Common myeloid progenitor, CD34-positive (primary cell): ENCODE measurements around the gene MYRFL.

Experiments
- CTCF ChIA-PET: fragments of 350-600 bp; sonication (Branson Sonifier 250); formaldehyde crosslinking; loops from one replicate; lab custom pipeline; 2021; ENCODE audit warnings: antibody characterized with exemption; lab: Charles Lee
- POLR2A ChIA-PET: fragments of 350-600 bp; sonication (Branson Sonifier 250); formaldehyde crosslinking; loops from one replicate; lab custom pipeline; 2021; ENCODE audit warnings: antibody characterized with exemption; lab: Charles Lee
- DNase-seq, 3 donors: peaks; one replicate each; pipeline versions ENCODE4 v3.0.0 to v3.0.0-alpha.2; 2013
- H3K27ac ChIP-seq, 2 experiments: 1 replicate in 1 of 2; 2 replicates in 1 of 2; pipeline ENCODE4 v1.7.0; 2013; ENCODE audit warnings: inconsistent platforms in 2 of 2, low read length in 2 of 2, mild to moderate bottlenecking in 2 of 2, low read depth in 1 of 2, moderate library complexity in 1 of 2; ENCODE audit not compliant: severe bottlenecking in 2 of 2, insufficient read depth in 1 of 2, poor library complexity in 1 of 2
- H3K27me3 ChIP-seq, 5 experiments: replicated peaks in 2 of 5; 1 replicate in 3 of 5; 2 replicates in 2 of 5; pipeline versions ENCODE4 v1.6.1 to v1.7.0; 2013; ENCODE audit warnings: low read length in 4 of 5, mild to moderate bottlenecking in 2 of 5, moderate library complexity in 2 of 5, inconsistent platforms in 1 of 5; ENCODE audit not compliant: insufficient read depth in 5 of 5, control insufficient read depth in 4 of 5
- H3K36me3 ChIP-seq, 4 experiments: 1 replicate in 2 of 4; 2 replicates in 2 of 4; pipeline versions ENCODE4 v1.6.1 to v1.7.0; 2013; ENCODE audit warnings: low read length in 3 of 4, control low read depth in 1 of 4, mild to moderate bottlenecking in 1 of 4; ENCODE audit not compliant: control insufficient read depth in 4 of 4, insufficient read depth in 4 of 4
- H3K4me1 ChIP-seq, 4 experiments: 1 replicate in 3 of 4; 2 replicates in 1 of 4; pipeline versions ENCODE4 v1.6.1 to v1.7.1; 2013; ENCODE audit warnings: low read length in 3 of 4, mild to moderate bottlenecking in 3 of 4, control low read depth in 1 of 4, inconsistent platforms in 1 of 4, moderate library complexity in 1 of 4; ENCODE audit not compliant: control insufficient read depth in 4 of 4, insufficient read depth in 4 of 4; ENCODE audit errors: control extremely low read depth in 1 of 4
- H3K4me3 ChIP-seq, 7 experiments: 1 replicate in 4 of 7; 2 replicates in 3 of 7; pipeline versions ENCODE4 v1.5.1 to v1.7.0; 2013; ENCODE audit warnings: mild to moderate bottlenecking in 7 of 7, low read length in 6 of 7, moderate library complexity in 6 of 7, inconsistent platforms in 2 of 7, low read depth in 2 of 7, control low read depth in 1 of 7; ENCODE audit not compliant: insufficient read depth in 4 of 7, control insufficient read depth in 1 of 7; ENCODE audit errors: extremely low read depth in 1 of 7
- H3K9me3 ChIP-seq, 5 experiments: 1 replicate in 4 of 5; 2 replicates in 1 of 5; pipeline versions ENCODE4 v1.6.1 to v1.7.1; 2013; ENCODE audit warnings: low read length in 4 of 5, mild to moderate bottlenecking in 2 of 5, inconsistent platforms in 1 of 5, low read depth in 1 of 5, moderate library complexity in 1 of 5; ENCODE audit not compliant: control insufficient read depth in 4 of 5, insufficient read depth in 2 of 5; ENCODE audit errors: control extremely low read depth in 1 of 5
- WGBS: methylation state at CpG from one replicate; pipeline ENCODE4 v1.1.5; 2013; ENCODE audit not compliant: insufficient coverage; 5-methylcytosine and 5-hydroxymethylcytosine counted together

The MYRFL gene

DNA sequence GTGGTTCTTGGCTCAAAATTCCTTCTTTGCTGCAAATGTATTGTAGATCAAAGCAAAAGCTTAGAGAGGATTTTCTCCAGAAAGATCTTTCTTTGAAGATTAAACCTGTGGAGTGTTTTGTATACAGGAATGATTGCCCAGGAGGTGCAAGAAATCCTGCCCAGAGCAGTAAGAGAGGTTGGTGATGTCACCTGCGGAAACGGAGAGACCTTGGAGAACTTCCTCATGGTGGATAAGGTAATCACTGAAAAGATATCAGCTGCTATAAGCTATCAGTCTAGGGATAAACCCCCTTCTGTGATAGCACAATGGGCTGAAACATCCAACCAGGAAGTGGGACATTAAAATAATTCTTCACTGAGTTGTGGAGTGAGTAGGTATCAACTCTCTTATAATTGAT, 85.7 kb downstream of the MYRFL start:
- Histone ChIP-seq H3K4me3 (no peak overlapping the region), H3K27ac (no peak overlapping the region), H3K36me3 (no peaks in the 10 kb centered on the region), H3K9me3 (no peaks in the 10 kb centered on the region), H3K4me1 (peaks cover 0 to 5% (median 2%) of the 10 kb centered on the region in 4 experiments), H3K27me3 (no peaks in the 10 kb centered on the region)
- ChIA-PET POLR2A (no interaction called here), CTCF (no interaction called here)
- WGBS = 100% methylated on average over 2 of the region's 2 CpGs
- DNase-seq = no peak

DNA sequence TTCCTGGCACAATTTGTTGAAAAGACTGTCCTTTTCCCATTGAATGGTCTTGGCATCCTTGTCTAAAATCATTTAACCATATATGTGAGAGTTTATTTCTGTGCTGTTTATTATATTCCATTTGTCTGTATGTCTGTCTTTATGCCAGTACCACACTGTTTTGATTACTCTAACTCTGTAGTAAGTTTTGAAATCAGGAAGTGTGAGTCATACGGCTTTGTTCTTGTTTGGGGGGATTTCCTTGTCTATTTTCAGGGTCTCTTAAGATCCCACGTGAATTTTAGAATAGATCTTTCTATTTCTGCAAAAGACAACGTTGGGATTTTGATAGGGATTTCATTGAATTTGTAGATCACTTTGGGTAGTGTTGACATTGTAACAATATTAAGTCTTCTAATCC, 88.5 kb downstream of the MYRFL start:
- no peaks in the 10 kb centered on the region for H3K27me3 ChIP-seq
- no peaks in the 10 kb centered on the region for H3K36me3 ChIP-seq
- H3K9me3 ChIP-seq = peaks cover 0 to 4% (median 0%) of the 10 kb centered on the region in 5 experiments
- WGBS = 86% methylated on average over 1 of the region's 3 CpGs
- POLR2A ChIA-PET = no interaction called here
- DNase-seq = no peak
- CTCF ChIA-PET = interaction anchor here (1.3 kb wide), 1 partner anchor 12 kb away, joined by 3 read pairs; no protein-coding TSS in a partner anchor
- no peak overlapping the region for H3K4me3 ChIP-seq
- H3K4me1 ChIP-seq = no peaks in the 10 kb centered on the region
- no peak overlapping the region for H3K27ac ChIP-seq

DNA sequence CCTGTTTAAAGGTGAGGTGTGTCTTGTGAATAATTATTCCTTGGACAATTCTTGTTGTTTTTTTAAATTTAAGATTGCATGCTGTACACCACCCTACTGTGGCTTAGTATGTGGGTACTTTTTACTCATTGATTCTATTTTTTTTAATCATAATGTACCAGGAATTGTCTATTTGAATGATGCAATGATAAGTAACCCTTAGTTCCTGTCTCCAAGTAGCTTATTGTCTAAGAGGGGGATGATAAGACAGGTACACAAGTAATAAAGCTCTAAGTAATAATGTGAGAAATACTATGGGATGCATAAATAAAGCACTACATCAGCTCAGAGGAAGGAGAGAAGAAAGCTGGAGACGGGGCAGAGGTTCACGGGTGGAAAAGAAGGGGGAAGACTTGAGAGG, 90.9 kb downstream of the MYRFL start:
- 85% methylated on average over 2 of the region's 2 CpGs for WGBS
- Histone ChIP-seq H3K36me3 (no peaks in the 10 kb centered on the region), H3K27ac (no peak overlapping the region), H3K27me3 (no peaks in the 10 kb centered on the region), H3K9me3 (peaks cover 0 to 4% (median 0%) of the 10 kb centered on the region in 5 experiments), H3K4me3 (no peak overlapping the region), H3K4me1 (no peaks in the 10 kb centered on the region)
- ChIA-PET POLR2A (no interaction called here), CTCF (interaction anchor here (0.7 kb wide), 1 partner anchor 15 kb away, joined by 3 read pairs; no protein-coding TSS in a partner anchor)
- DNase-seq = no peak

DNA sequence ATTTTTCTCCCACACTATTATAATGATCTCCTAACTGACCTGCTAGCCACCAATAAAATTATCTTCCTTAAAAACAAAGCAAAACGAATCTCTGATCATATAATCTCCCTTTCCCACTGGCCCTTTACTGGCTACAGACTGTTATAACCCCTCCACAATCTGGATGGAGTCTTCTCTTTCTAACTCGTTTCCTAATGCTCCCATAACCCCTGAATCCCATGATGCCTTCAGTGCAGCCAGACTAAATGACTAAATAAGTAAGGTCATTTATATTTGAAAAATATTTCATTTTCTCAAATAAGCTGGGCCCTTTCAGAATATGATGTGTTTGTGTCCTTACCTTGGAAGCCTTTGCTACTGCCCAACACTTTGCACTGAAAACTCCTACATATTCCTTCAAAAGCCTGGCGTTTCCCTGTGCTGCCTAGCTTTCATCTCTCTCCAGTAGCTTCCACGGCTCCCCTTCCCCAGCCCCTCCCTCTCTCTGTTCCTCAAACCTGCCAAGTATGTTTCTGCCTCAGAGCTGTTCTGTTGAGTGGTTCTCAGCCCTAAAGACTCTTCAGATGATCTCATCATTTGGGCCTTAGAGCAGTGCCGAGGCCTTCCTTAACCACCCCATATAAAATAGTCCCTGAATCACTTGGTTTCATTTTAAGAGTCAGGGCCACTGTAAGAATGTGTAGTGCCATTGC, 91.7 kb downstream of the MYRFL start:
- POLR2A ChIA-PET = no interaction called here
- DNase-seq = no peak
- H3K36me3 ChIP-seq = no peaks in the 10 kb centered on the region
- peaks cover 0 to 4% (median 0%) of the 10 kb centered on the region in 5 experiments for H3K9me3 ChIP-seq
- CTCF ChIA-PET = no interaction called here
- H3K4me3 ChIP-seq = no peak overlapping the region
- no peak overlapping the region for H3K27ac ChIP-seq
- H3K4me1 ChIP-seq = no peaks in the 10 kb centered on the region
- WGBS = 86% methylated on average over 3 of the region's 5 CpGs
- H3K27me3 ChIP-seq = no peaks in the 10 kb centered on the region

DNA sequence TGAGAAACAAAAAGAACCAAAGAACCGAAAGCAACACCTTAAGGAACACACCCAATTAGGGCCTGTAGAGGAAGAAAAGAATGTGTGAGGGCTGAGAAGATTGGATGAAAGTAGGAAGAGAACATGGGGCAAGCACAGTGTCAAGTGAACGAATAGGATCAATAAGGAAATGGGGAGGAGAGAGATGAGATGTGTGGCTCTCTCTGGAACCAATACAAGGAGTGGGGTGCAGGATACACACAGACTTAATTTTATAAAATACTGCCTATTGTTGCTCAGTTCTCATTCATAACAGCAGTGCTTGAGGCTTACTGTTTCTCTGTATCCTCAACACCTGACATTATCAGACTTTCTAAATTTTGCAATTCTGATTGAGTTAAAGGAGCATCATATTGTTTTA, 93.3 kb downstream of the MYRFL start:
- Histone ChIP-seq H3K27ac (no peak overlapping the region), H3K36me3 (no peaks in the 10 kb centered on the region), H3K4me3 (no peak overlapping the region), H3K9me3 (peaks cover 0 to 4% (median 0%) of the 10 kb centered on the region in 5 experiments), H3K27me3 (no peaks in the 10 kb centered on the region), H3K4me1 (no peaks in the 10 kb centered on the region)
- 100% methylated on average over 1 of the region's 2 CpGs for WGBS
- DNase-seq = no peak
- ChIA-PET POLR2A (no interaction called here), CTCF (interaction anchor here (2.2 kb wide), 1 partner anchor 10 kb away, joined by 5 read pairs; no protein-coding TSS in a partner anchor)

DNA sequence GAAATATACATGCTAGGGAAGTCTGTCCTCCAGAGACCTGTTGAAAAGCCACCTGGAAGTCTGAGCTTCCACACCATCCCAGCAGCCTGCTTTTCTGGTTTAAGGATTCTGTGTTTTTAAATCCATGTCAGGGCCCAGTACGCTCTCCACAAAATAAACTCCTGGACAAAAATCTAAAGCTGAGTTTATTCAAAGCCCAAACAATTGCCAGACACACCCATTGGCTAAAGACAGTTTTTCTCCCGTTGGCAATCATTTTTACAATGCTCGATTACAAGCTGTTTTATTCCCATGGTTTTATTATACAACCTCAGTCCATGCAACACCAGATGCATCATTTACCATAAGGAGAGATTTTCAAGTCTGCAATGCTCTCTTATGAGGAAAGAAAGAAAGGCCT, 94.5 kb downstream of the MYRFL start:
- H3K4me1 ChIP-seq = no peaks in the 10 kb centered on the region
- H3K9me3 ChIP-seq = peaks cover 0 to 4% (median 0%) of the 10 kb centered on the region in 5 experiments
- 100% methylated on average over 2 of the region's 3 CpGs for WGBS
- no peak overlapping the region for H3K27ac ChIP-seq
- ChIA-PET POLR2A (no interaction called here), CTCF (interaction anchor here (2.2 kb wide), 1 partner anchor 9 kb away, joined by 5 read pairs; no protein-coding TSS in a partner anchor)
- H3K36me3 ChIP-seq = no peaks in the 10 kb centered on the region
- no peak for DNase-seq
- H3K27me3 ChIP-seq = no peaks in the 10 kb centered on the region
- no peak overlapping the region for H3K4me3 ChIP-seq

DNA sequence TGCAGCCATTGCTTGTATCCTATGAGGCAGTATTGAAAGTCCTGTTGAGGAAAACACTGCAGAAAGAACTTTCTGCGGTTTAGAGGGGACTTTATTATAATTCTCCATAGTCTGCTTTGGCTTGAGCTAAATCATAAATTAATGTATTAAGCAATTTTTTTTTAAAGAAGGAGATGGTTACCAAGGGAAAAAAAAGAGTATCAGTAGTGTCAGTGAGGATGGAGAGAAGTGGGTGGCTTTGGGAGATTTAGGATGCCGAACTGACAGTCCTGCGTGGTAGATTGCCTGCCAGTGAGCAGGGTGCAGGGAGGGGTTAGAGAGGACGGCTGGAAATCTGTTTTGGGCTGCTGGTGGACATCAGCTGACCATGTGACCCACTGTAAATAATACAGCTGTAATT, 96.8 kb downstream of the MYRFL start:
- H3K9me3 ChIP-seq = peaks cover 0 to 4% (median 0%) of the 10 kb centered on the region in 5 experiments
- no peak for DNase-seq
- ChIA-PET POLR2A (no interaction called here), CTCF (no interaction called here)
- H3K27ac ChIP-seq = no peak overlapping the region
- H3K36me3 ChIP-seq = no peaks in the 10 kb centered on the region
- H3K27me3 ChIP-seq = no peaks in the 10 kb centered on the region
- H3K4me3 ChIP-seq = no peak overlapping the region
- 100% methylated on average over 2 of the region's 4 CpGs for WGBS
- H3K4me1 ChIP-seq = peaks cover 2 to 11% (median 4%) of the 10 kb centered on the region in 4 experiments
